Testis (tissue), 2 donors: ENCODE measurements around the gene CYTL1.
"Not testable (repeated sequence)": the region's sequence is repeated elsewhere in the genome, so short reads cannot be mapped to it uniquely, and the experiment has no call there.

Experiments used
- POLR2A ChIP-seq: fragments of 450-650 bp; IDR thresholded peaks from one replicate; pipeline ENCODE4 v1.6.1; 2017; ENCODE audit warnings: antibody characterized with exemption, mild to moderate bottlenecking, moderate library complexity
- TF ChIP-seq, protein P1 (sequence below), 3 experiments: fragments of 450-650 bp in 2 of 3; fragments of 200-600 bp in 1 of 3; sonication (generic) in 1 of 3; IDR thresholded peaks; one replicate each; pipeline ENCODE4 v1.5.1; 2016 to 2019; ENCODE audit warnings: antibody characterized with exemption in 3 of 3, mild to moderate bottlenecking in 2 of 3, moderate library complexity in 1 of 3

DNA sequence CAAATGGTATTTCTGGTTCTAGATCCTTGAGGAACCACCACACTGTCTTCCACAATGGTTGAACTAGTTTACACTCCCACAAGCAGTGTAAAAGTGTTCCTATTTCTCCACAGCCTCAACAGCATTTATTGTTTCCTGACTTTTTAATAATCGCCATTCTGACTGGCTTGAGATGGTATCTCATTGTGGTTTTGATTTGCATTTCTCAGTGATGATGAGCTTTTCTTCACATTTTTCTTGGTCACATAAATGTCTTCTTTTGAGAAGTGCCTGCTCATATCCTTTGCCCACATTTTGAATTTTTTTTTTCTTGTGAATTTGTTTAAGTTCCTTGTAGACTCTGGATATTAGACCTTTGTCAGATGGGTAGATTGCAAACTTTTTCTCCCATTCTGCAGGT lies 22.3 kb downstream of the CYTL1 start:
- TF ChIP-seq, protein P1, sequence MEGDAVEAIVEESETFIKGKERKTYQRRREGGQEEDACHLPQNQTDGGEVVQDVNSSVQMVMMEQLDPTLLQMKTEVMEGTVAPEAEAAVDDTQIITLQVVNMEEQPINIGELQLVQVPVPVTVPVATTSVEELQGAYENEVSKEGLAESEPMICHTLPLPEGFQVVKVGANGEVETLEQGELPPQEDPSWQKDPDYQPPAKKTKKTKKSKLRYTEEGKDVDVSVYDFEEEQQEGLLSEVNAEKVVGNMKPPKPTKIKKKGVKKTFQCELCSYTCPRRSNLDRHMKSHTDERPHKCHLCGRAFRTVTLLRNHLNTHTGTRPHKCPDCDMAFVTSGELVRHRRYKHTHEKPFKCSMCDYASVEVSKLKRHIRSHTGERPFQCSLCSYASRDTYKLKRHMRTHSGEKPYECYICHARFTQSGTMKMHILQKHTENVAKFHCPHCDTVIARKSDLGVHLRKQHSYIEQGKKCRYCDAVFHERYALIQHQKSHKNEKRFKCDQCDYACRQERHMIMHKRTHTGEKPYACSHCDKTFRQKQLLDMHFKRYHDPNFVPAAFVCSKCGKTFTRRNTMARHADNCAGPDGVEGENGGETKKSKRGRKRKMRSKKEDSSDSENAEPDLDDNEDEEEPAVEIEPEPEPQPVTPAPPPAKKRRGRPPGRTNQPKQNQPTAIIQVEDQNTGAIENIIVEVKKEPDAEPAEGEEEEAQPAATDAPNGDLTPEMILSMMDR (IDR thresholded peaks at IDR 0.05), result not testable (repeated sequence)
- TF ChIP-seq POLR2A, result not testable (repeated sequence)
